Esophagus squamous epithelium (tissue), 5 donors: ENCODE results near the gene WDR18. TPM values are rescaled to one million over a fixed set of nuclear protein-coding genes. Genes with fewer than 3 reads are reported as not detected.

Experiments
- DNase-seq: peaks from one replicate; lab custom pipeline; 2025; lab: John Stamatoyannopoulos, UW
- H3K27ac ChIP-seq, 4 donors: fragments of 200-600 bp; sonication (generic); one replicate each; pipeline ENCODE4 v1.5.1; 2016 to 2019; ENCODE audit warnings: mild to moderate bottlenecking in 1 of 4
- H3K27me3 ChIP-seq, 4 donors: fragments of 200-600 bp; sonication (generic); 1 replicate in 3 of 4; 2 replicates in 1 of 4; pipeline versions ENCODE4 v1.5.1 to v1.6.0; 2017 to 2021; ENCODE audit warnings: antibody characterized with exemption in 1 of 4
- H3K36me3 ChIP-seq, 3 donors: fragments of 200-600 bp; sonication (generic); one replicate each; pipeline ENCODE4 v1.5.1; 2016 to 2019
- H3K4me1 ChIP-seq, 3 donors: fragments of 200-600 bp; sonication (generic); one replicate each; pipeline ENCODE4 v1.5.1; 2017 to 2019
- H3K4me3 ChIP-seq, 4 donors: fragments of 200-600 bp; sonication (generic); 1 replicate in 3 of 4; 2 replicates in 1 of 4; pipeline ENCODE4 v1.5.1; 2016 to 2019; ENCODE audit warnings: mild to moderate bottlenecking in 2 of 4, moderate library complexity in 1 of 4
- H3K9me3 ChIP-seq, 3 donors: fragments of 200-600 bp; sonication (generic); one replicate each; pipeline ENCODE4 v1.5.1; 2016 to 2019
- CTCF ChIP-seq, 6 experiments: fragments of 450-650 bp in 4 of 6; fragments of 200-600 bp in 2 of 6; sonication (generic) in 2 of 6; IDR thresholded peaks; one replicate each; pipeline ENCODE4 v1.5.1; 2016 to 2019; ENCODE audit warnings: antibody characterized with exemption in 6 of 6, mild to moderate bottlenecking in 4 of 6, moderate library complexity in 4 of 6
- POLR2A ChIP-seq, 4 donors: fragments of 450-650 bp; IDR thresholded peaks; one replicate each; pipeline ENCODE4 v1.6.1; 2017; ENCODE audit warnings: antibody characterized with exemption in 4 of 4, mild to moderate bottlenecking in 4 of 4, moderate library complexity in 3 of 4
- WGBS, 2 donors: methylation state at CpG; one replicate each; pipeline ENCODE4 v1.1.5; 2018; 5-methylcytosine and 5-hydroxymethylcytosine counted together
- intact Hi-C: fragments of 100-400 bp; cut with DNase I; formaldehyde crosslinking; loops from one replicate; pipeline ENCODE4 v1.15.0; 2022
- total RNA-seq, 4 donors: library from RNA; depleted of rRNA; stranded (reverse); fragments of >200 nt; gene quantifications; one replicate each; pipeline ENCODE4 v1.1.0, GENCODE V29; 2016
- donor health status: DM: yes; HTN: yes; CAD: no.

WDR18 gene
- total RNA-seq, 4 donors from 2014 or later: 28.2 to 70.1 (median 53.0) TPM

DNA sequence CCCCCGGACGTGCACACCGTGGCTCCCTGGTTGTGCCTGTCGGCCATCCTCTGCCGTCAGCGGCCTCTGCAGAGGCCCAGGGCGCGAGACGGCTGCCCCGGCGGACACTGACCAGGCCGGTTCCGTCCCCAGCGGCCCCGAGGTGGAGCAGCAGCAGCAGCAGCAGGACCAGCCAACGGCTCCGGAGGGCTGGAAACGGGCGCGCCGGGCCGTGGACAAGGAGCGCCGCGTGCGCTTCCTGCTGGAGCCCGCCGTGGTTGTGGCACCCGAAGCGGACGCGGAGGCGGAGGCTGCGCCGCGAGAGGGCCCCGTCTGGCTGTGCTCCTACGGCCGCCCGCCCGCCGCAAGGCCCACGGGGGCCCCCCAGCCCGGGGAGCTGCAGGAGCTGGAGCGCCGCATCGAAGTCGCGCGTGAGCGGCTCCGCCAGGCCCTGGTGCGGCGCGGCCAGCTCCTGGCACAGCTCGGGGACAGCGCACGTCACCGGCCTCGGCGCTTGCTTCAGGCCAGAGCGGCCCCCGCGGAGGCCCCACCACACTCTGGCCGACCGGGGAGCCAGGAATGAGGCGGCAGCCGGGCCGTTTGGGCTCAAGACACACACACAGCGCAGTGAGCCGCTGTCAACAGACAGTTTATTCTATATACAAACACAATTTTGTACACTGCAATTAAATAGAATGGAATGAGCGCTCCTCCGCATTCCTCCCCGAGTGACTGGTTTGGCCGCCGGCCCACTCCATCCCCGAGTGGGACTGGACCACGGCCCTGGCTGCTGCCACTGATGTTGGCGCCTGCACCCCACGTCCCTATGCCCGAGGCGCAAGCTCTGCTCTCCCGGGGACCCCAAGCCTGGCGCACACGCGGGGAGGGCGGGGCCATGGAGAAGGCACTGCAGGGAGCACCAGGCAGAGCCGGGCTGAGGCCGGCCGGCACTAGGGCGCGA, 25.2 kb downstream of the WDR18 start:
- TF ChIP-seq CTCF (IDR thresholded peaks at IDR 0.05) (no peak), POLR2A (IDR thresholded peaks at IDR 0.05) (no peak)
- peak overlapping the region in 2 of 4 donors; percentile 2 to 28 for H3K4me3 ChIP-seq
- peaks cover 43 to 62% (median 45%) of the 10 kb centered on the region in 3 donors for H3K36me3 ChIP-seq
- DNase-seq: no peak
- H3K4me1 ChIP-seq: peaks cover 0 to 25% (median 0%) of the 10 kb centered on the region in 3 donors
- no peaks in the 10 kb centered on the region for H3K9me3 ChIP-seq
- WGBS, 2 donors: 81 to 92% methylated on average over 4 to 7 of the region's 92 CpGs
- H3K27me3 ChIP-seq: peaks cover 0 to 8% (median 0%) of the 10 kb centered on the region in 4 donors
- intact Hi-C loops: no loop called here
- peak overlapping the region; percentile 39 to 75 (median 57) for H3K27ac ChIP-seq

- TF ChIP-seq POLR2A (IDR thresholded peaks at IDR 0.05) (no peak), CTCF (IDR thresholded peaks at IDR 0.05) (no peak)
- intact Hi-C loops: no loop called here
- no CpG with 5 or more reads among the region's 29 CpGs for WGBS, 2 donors
- H3K4me3 ChIP-seq: no peak overlapping the region
- H3K36me3 ChIP-seq: peaks cover 44 to 70% (median 45%) of the 10 kb centered on the region in 3 donors
- peak overlapping the region in 3 of 4 donors; percentile 49 to 75 (median 65) for H3K27ac ChIP-seq
- peaks cover 0 to under 1% (median 0%) of the 10 kb centered on the region in 4 donors for H3K27me3 ChIP-seq
- peaks cover 5 to 33% (median 5%) of the 10 kb centered on the region in 3 donors for H3K4me1 ChIP-seq
- DNase-seq: no peak
- no peaks in the 10 kb centered on the region for H3K9me3 ChIP-seq
Measured at GRCh38 chr19:1009981-1010538, 25.9 kb downstream of the WDR18 start.

DNA sequence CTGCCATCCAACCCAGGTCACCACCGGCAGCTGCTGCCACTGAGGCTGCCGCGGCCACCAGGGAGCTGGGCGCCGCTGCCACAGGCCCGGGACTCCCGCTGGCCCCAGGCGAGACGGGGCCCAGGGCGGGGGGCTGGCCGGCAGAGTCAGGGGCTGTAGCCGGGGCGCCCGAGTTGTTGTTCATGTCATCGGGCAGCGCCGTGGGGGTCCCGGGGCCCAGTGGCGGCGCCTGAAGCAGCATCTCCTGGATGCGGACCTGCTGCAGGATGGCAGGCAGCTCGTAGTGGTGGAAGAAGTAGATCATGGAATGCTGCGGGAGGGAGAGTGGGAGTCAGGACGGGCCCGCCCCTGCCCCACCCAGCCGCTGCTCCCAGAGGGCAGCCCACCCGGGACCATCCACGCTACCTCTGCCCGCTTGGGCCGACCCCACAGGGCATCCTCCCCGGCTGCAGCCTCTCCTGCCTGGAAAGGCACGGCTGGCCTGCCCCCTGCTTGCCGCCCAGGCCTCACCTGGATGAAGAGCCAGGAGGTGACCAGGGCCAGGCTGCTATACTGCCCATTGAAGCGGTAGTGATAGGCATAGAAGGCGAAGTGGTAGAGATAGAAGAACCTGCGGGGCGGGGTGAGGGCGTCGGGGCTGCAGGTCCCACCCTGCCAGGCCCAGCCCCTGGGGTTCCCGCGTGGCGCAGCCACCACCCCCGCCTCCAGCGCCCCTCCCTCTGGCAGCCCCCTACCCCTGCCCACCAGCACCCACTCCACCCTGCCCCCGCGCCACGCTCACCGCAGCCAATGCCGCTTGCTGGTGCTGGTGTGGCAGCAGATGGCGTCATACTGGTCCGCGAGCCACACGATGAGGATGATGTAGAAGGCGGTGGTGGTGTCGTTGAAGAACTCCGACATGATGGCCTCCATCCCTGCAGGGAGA, 26.7 kb downstream of the WDR18 start:
- H3K9me3 ChIP-seq: no peaks in the 10 kb centered on the region
- no peaks in the 10 kb centered on the region for H3K27me3 ChIP-seq
- intact Hi-C loops: no loop called here
- no peak for DNase-seq
- peak overlapping the region in 1 of 4 donors; percentile 75 for H3K27ac ChIP-seq
- peaks cover 44 to 74% (median 45%) of the 10 kb centered on the region in 3 donors for H3K36me3 ChIP-seq
- 73 to 97% methylated on average over 3 to 4 of the region's 56 CpGs for WGBS, 2 donors
- H3K4me1 ChIP-seq: peaks cover 12 to 41% (median 13%) of the 10 kb centered on the region in 3 donors
- no peak for TF ChIP-seq CTCF (IDR thresholded peaks at IDR 0.05)
- TF ChIP-seq POLR2A (IDR thresholded peaks at IDR 0.05): no peak
- no peak overlapping the region for H3K4me3 ChIP-seq

GRCh38 chr19:1011831-1012333, 27.7 kb downstream of the WDR18 start:
- H3K4me3 ChIP-seq: no peak overlapping the region
- no peaks in the 10 kb centered on the region for H3K27me3 ChIP-seq
- 95% methylated on average over 8 of the region's 36 CpGs; no CpG with 5 or more reads in 1 of the 2 donors for WGBS, 2 donors
- peaks cover 23 to 51% (median 23%) of the 10 kb centered on the region in 3 donors for H3K4me1 ChIP-seq
- no peak for DNase-seq
- TF ChIP-seq CTCF (IDR thresholded peaks at IDR 0.05) (no peak), POLR2A (IDR thresholded peaks at IDR 0.05) (no peak)
- intact Hi-C loops: no loop called here
- H3K9me3 ChIP-seq: no peaks in the 10 kb centered on the region
- peaks cover 44 to 74% (median 45%) of the 10 kb centered on the region in 3 donors for H3K36me3 ChIP-seq
- H3K27ac ChIP-seq: no peak overlapping the region
